H1 (cell line): ENCODE results near the gene POMP. TPM values are rescaled to one million over a fixed set of nuclear protein-coding genes. Genes with fewer than 3 reads are reported as not detected.

Experiments used
- CTCF ChIA-PET: fragments of 300-600 bp; sonication (Branson Sonifier 250); formaldehyde crosslinking; loops from one replicate; lab custom pipeline; 2021; ENCODE audit not compliant: partially characterized antibody; lab: Charles Lee
- POLR2A ChIA-PET: fragments of 300-600 bp; sonication (Branson Sonifier 250); formaldehyde crosslinking; loops from one replicate; lab custom pipeline; 2021; ENCODE audit warnings: inconsistent platforms; ENCODE audit not compliant: partially characterized antibody; lab: Charles Lee
- DNase-seq, 2 experiments: peaks; one replicate each; pipeline versions ENCODE4 v3.0.0 to v3.0.0-alpha.2; 2010 to 2022; ENCODE audit warnings: low spot score in 2 of 2, low read depth in 1 of 2, mixed read lengths in 1 of 2
- FAIRE-seq: peaks from 2 replicates; lab custom pipeline; 2011; peaks lifted over from hg19 to GRCh38; lab: Jason Lieb, UNC
- H2AFZ ChIP-seq: 2 replicates; pipeline ENCODE4 v1.8.1; 2012; ENCODE audit warnings: low read length, inconsistent platforms
- H2AK5ac ChIP-seq: 2 replicates; pipeline ENCODE4 v1.6.1; 2013; ENCODE audit warnings: low read depth, low read length
- H2BK120ac ChIP-seq: replicated peaks from 2 replicates; pipeline ENCODE3; 2013; ENCODE audit warnings: low read depth, low read length, inconsistent platforms
- H2BK12ac ChIP-seq: 2 replicates; pipeline ENCODE4 v1.6.1; 2013; ENCODE audit warnings: low read depth, low read length
- H2BK15ac ChIP-seq: 2 replicates; pipeline ENCODE4 v1.6.1; 2013; ENCODE audit warnings: low read length
- H2BK20ac ChIP-seq: 2 replicates; pipeline ENCODE4 v1.6.1; 2013; ENCODE audit warnings: low read length
- H2BK5ac ChIP-seq: 2 replicates; pipeline ENCODE4 v1.6.1; 2013; ENCODE audit warnings: low read depth, low read length
- H3K14ac ChIP-seq: 2 replicates; pipeline ENCODE4 v1.6.1; 2013; ENCODE audit warnings: inconsistent platforms; ENCODE audit not compliant: insufficient read length
- H3K18ac ChIP-seq: 2 replicates; pipeline ENCODE4 v1.6.1; 2013; ENCODE audit warnings: low read length; ENCODE audit errors: extremely low read depth
- H3K23ac ChIP-seq: 2 replicates; pipeline ENCODE4 v1.6.1; 2013; ENCODE audit warnings: inconsistent platforms; ENCODE audit not compliant: insufficient read length
- H3K23me2 ChIP-seq: 2 replicates; pipeline ENCODE4 v1.6.1; 2013; ENCODE audit warnings: low read depth, low read length
- H3K27ac ChIP-seq: 2 replicates; pipeline ENCODE4 v1.6.1; 2011; ENCODE audit warnings: low read depth, low read length, inconsistent platforms
- H3K27me3 ChIP-seq, 4 experiments: replicated peaks in 1 of 4; 1 replicate in 1 of 4; 2 replicates in 3 of 4; pipeline versions ENCODE4 v1.6.1 to v1.8.1; 2011 to 2013; ENCODE audit warnings: low read length in 3 of 4, mild to moderate bottlenecking in 3 of 4, inconsistent platforms in 2 of 4, mixed read lengths in 2 of 4, moderate library complexity in 1 of 4; ENCODE audit not compliant: control insufficient read depth in 3 of 4, insufficient read depth in 3 of 4; ENCODE audit errors: extremely low read depth in 1 of 4
- H3K36me3 ChIP-seq, 4 experiments: 2 replicates each; pipeline versions ENCODE4 v1.6.1 to v1.8.1; 2011 to 2013; ENCODE audit warnings: mild to moderate bottlenecking in 4 of 4, low read length in 3 of 4, moderate library complexity in 2 of 4, control low read depth in 1 of 4, inconsistent platforms in 1 of 4; ENCODE audit not compliant: insufficient read depth in 4 of 4, control insufficient read depth in 2 of 4
- H3K4ac ChIP-seq: replicated peaks from 2 replicates; pipeline ENCODE3; 2013; ENCODE audit warnings: low read length, low read depth, mixed read lengths, inconsistent platforms; ENCODE audit not compliant: insufficient read length
- H3K4me1 ChIP-seq, 4 experiments: replicated peaks in 1 of 4; 1 replicate in 1 of 4; 2 replicates in 3 of 4; pipeline versions ENCODE4 v1.6.1 to v1.8.1; 2011 to 2013; ENCODE audit warnings: low read length in 3 of 4, inconsistent platforms in 2 of 4, mixed read lengths in 1 of 4; ENCODE audit not compliant: insufficient read depth in 4 of 4, control insufficient read depth in 3 of 4
- H3K4me2 ChIP-seq, 2 experiments: 2 replicates each; pipeline versions ENCODE4 v1.6.1 to v1.8.1; 2011 to 2013; ENCODE audit warnings: low read depth in 2 of 2, low read length in 2 of 2, control low read depth in 1 of 2, inconsistent platforms in 1 of 2, mild to moderate bottlenecking in 1 of 2; ENCODE audit not compliant: insufficient read depth in 1 of 2
- H3K4me3 ChIP-seq, 4 experiments: fragments of 200-600, 300-600 bp in 1 of 4; sonication (generic), shearing (Covaris generic), sonication (Bioruptor Twin) in 1 of 4; 2 replicates each; pipeline versions ENCODE4 v1.5.1 to v1.8.1; 2011 to 2016; ENCODE audit warnings: low read length in 4 of 4, low read depth in 3 of 4, control low read depth in 2 of 4, inconsistent platforms in 2 of 4, mild to moderate bottlenecking in 2 of 4, mixed read lengths in 1 of 4, moderate library complexity in 1 of 4; ENCODE audit not compliant: insufficient read depth in 2 of 4; ENCODE audit errors: extremely low read depth in 1 of 4
- H3K56ac ChIP-seq: replicated peaks from 2 replicates; pipeline ENCODE3; 2013; ENCODE audit warnings: low read depth, mild to moderate bottlenecking, mixed read lengths, low read length, inconsistent platforms; ENCODE audit not compliant: insufficient read length
- H3K79me1 ChIP-seq: 2 replicates; pipeline ENCODE4 v1.6.1; 2013; ENCODE audit warnings: low read depth, low read length, control low read depth
- H3K79me2 ChIP-seq, 2 experiments: 2 replicates each; pipeline versions ENCODE4 v1.6.1 to v1.8.1; 2012 to 2013; ENCODE audit warnings: low read length in 2 of 2, mild to moderate bottlenecking in 2 of 2, inconsistent platforms in 1 of 2; ENCODE audit not compliant: insufficient read depth in 2 of 2, control insufficient read depth in 1 of 2
- H3K9ac ChIP-seq, 4 experiments: replicated peaks in 1 of 4; 1 replicate in 1 of 4; 2 replicates in 3 of 4; pipeline versions ENCODE4 v1.6.1 to v1.8.1; 2011 to 2013; ENCODE audit warnings: low read depth in 3 of 4, low read length in 3 of 4, control low read depth in 2 of 4, mild to moderate bottlenecking in 2 of 4, moderate library complexity in 2 of 4, inconsistent platforms in 1 of 4; ENCODE audit errors: extremely low read depth in 1 of 4
- H3K9me3 ChIP-seq, 2 experiments: 2 replicates each; pipeline versions ENCODE4 v1.6.1 to v1.8.1; 2012 to 2013; ENCODE audit warnings: mild to moderate bottlenecking in 2 of 2, moderate library complexity in 2 of 2, control low read depth in 1 of 2, inconsistent platforms in 1 of 2, low read depth in 1 of 2, low read length in 1 of 2, mixed read lengths in 1 of 2; ENCODE audit not compliant: insufficient read depth in 2 of 2
- H4K20me1 ChIP-seq, 2 experiments: replicated peaks in 1 of 2; 2 replicates each; pipeline versions ENCODE3 to v1.8.1; 2011 to 2013; ENCODE audit warnings: inconsistent platforms in 2 of 2, low read length in 2 of 2, mild to moderate bottlenecking in 1 of 2; ENCODE audit not compliant: insufficient read depth in 2 of 2, control insufficient read depth in 1 of 2
- H4K5ac ChIP-seq: 2 replicates; pipeline ENCODE4 v1.6.1; 2013; ENCODE audit warnings: low read length, low read depth, mixed read lengths, inconsistent platforms; ENCODE audit not compliant: insufficient read length
- H4K8ac ChIP-seq: 2 replicates; pipeline ENCODE4 v1.8.0; 2013; ENCODE audit warnings: mild to moderate bottlenecking, moderate library complexity, low read length, inconsistent platforms; ENCODE audit not compliant: insufficient read depth; ENCODE audit errors: extremely low read depth
- H4K91ac ChIP-seq: replicated peaks from 2 replicates; pipeline ENCODE3; 2013; ENCODE audit warnings: low read length, mixed read lengths, inconsistent platforms; ENCODE audit not compliant: insufficient read length
- ASH2L ChIP-seq: fragments of 200-600, 300-600 bp; sonication (generic); IDR thresholded peaks from one replicate; pipeline ENCODE4 v1.7.1; 2017; ENCODE audit warnings: low read length
- CBX5 ChIP-seq: fragments of 300-800, 300-1000 bp; sonication (generic); IDR thresholded peaks from 2 replicates; pipeline ENCODE4 v1.7.1; 2016; ENCODE audit warnings: antibody characterized with exemption, low read length, low read depth
- CHD2 ChIP-seq: IDR thresholded peaks from 2 replicates; pipeline ENCODE4 v1.6.1; 2012; ENCODE audit warnings: low read length, improper control_type of control experiment
- CTBP2 ChIP-seq: IDR thresholded peaks from 2 replicates; pipeline ENCODE4 v1.7.0; 2011; ENCODE audit warnings: borderline replicate concordance, mild to moderate bottlenecking, moderate library complexity, mixed read lengths, low read length; ENCODE audit not compliant: insufficient read depth, insufficient read length
- EGR1 ChIP-seq: IDR thresholded peaks from 2 replicates; pipeline ENCODE4 v1.6.1; 2011; ENCODE audit warnings: low read depth, low read length, borderline replicate concordance
- KDM5A ChIP-seq: fragments of 200-600 bp; IDR thresholded peaks from 2 replicates; pipeline ENCODE4 v1.7.1; 2012; ENCODE audit warnings: mild to moderate bottlenecking, low read length, inconsistent platforms, mixed read lengths
- NRF1 ChIP-seq: IDR thresholded peaks from 2 replicates; pipeline ENCODE4 v1.6.1; 2011; ENCODE audit warnings: mild to moderate bottlenecking, low read depth, low read length, improper control_type of control experiment
- POU5F1 ChIP-seq: IDR thresholded peaks from 2 replicates; pipeline ENCODE4 v1.6.1; 2011; ENCODE audit warnings: low read depth, mild to moderate bottlenecking, low read length, moderate library complexity
- RXRA ChIP-seq: IDR thresholded peaks from 2 replicates; pipeline ENCODE4 v1.6.1; 2011; ENCODE audit warnings: low read depth, mild to moderate bottlenecking, low read length, moderate library complexity; ENCODE audit not compliant: insufficient read depth
- SUZ12 ChIP-seq: fragments of 200-600 bp; sonication (generic); IDR thresholded peaks from 2 replicates; pipeline ENCODE4 v1.6.1; 2012; ENCODE audit warnings: mild to moderate bottlenecking, inconsistent platforms, low read length, moderate library complexity, mixed read lengths
- TAF1 ChIP-seq: IDR thresholded peaks from 2 replicates; pipeline ENCODE4 v1.6.1; 2011; ENCODE audit warnings: mild to moderate bottlenecking, low read depth, low read length
- TBP ChIP-seq: IDR thresholded peaks from 2 replicates; pipeline ENCODE4 v1.6.1; 2011; ENCODE audit warnings: low read depth, low read length, improper control_type of control experiment
- USF2 ChIP-seq: IDR thresholded peaks from 2 replicates; pipeline ENCODE4 v1.6.1; 2011; ENCODE audit warnings: low read length, improper control_type of control experiment
- ZNF274 ChIP-seq: IDR thresholded peaks from 2 replicates; pipeline ENCODE4 v1.7.0; 2012; ENCODE audit warnings: low read length, borderline replicate concordance; ENCODE audit errors: extremely low read depth
- WGBS, 2 experiments: shearing (Covaris generic) in 1 of 2; methylation state at CpG; one replicate each; pipeline versions ENCODE4 v1.1.6 to v1.1.7; 2013 to 2015; ENCODE audit warnings: low lambda C conversion rate in 2 of 2, mixed read lengths in 2 of 2, inconsistent platforms in 1 of 2, low coverage in 1 of 2, missing lambda C conversion rate in 1 of 2; ENCODE audit not compliant: insufficient replicate concordance in 2 of 2, insufficient coverage in 1 of 2, insufficient read length in 1 of 2; ENCODE audit errors: extremely low coverage in 1 of 2, missing lambda C conversion rate in 1 of 2; 5-methylcytosine and 5-hydroxymethylcytosine counted together
- polyA plus RNA-seq, 7 experiments: library from polyadenylated mRNA; depleted of rRNA in 3 of 7; stranded (reverse) in 5 of 7; unstranded in 2 of 7; fragments of >200 nt in 5 of 7; fragments of 200-250 nt in 2 of 7; gene quantifications; 1 replicate in 5 of 7; 2 replicates in 1 of 7; 4 replicates in 1 of 7; pipeline versions ENCODE4 v1.2.1 to v1.2.3, GENCODE V29; 2011 to 2013; ENCODE audit warnings: missing spikeins in 2 of 7, mixed read lengths in 2 of 7
- total RNA-seq: library from RNA; stranded (reverse); fragmentation: NEBNext Ultra II Directional; extraction: Animal tissue kit (Norgen Biotek cat#: 25700); gene quantifications from 2 replicates; pipeline ENCODE4 v1.2.1, GENCODE V29; 2021

Gene POMP
- total and polyA plus RNA-seq, 2 of the 8 experiments (the other 6 are each of a cell fraction or from before 2014, with no cell fraction given): 38.4 to 115 TPM

DNA sequence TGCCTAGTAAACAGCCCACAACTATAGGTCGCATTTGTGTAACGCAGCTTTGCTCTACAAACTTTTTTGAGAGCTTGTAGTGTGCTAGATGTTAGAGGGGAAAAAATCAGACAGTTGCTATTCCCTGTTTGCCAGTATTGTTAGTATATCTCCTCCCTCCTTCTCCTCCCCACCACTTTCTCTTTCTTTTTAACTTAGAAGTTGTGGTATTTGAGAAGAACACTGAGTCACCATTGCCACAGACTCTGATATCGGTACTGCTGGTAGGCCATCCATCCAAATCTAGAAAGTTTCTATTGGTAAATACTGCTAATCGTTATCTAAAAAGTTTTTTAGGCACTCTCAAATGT lies 666 bp downstream of the POMP start:
- Histone ChIP-seq H4K91ac (no peak overlapping the region), H2BK20ac (no peak overlapping the region), H3K9me3 (no peaks in the 10 kb centered on the region), H3K4me3 (peak overlapping the region; percentile 93 to 99 (median 95)), H2BK12ac (no peak overlapping the region), H2AK5ac (no peak overlapping the region), H3K27me3 (no peaks in the 10 kb centered on the region), H2BK15ac (no peak overlapping the region), H3K36me3 (peaks cover 11 to 21% (median 16%) of the 10 kb centered on the region in 4 experiments), H3K14ac (no peak overlapping the region), H3K27ac (no peak overlapping the region), H3K18ac (no peak overlapping the region), H3K79me2 (peaks cover 22 to 72% of the 10 kb centered on the region in 2 experiments), H3K4me2 (peak overlapping the region; percentile 80 to 82), H3K23me2 (no peaks in the 10 kb centered on the region), H4K8ac (no peak overlapping the region), H3K23ac (no peak overlapping the region), H4K5ac (no peak overlapping the region), H3K79me1 (peaks cover 5% of the 10 kb centered on the region), H2AFZ (no peak overlapping the region), H3K4me1 (peaks cover 3 to 12% (median 8%) of the 10 kb centered on the region in 4 experiments; a peak in 6 of 7 replicates), H3K4ac (no peak overlapping the region), H2BK5ac (peak overlapping the region; percentile 76; the same call in 1 of the 2 replicates), H2BK120ac (no peak overlapping the region), H4K20me1 (peaks cover 4 to 6% of the 10 kb centered on the region in 2 experiments), H3K56ac (no peak overlapping the region), H3K9ac (peak overlapping the region; percentile 58 to 84 (median 68))
- ChIA-PET CTCF (interaction anchor here (1.1 to 1.5 kb wide), 3 partner anchors 28 to 136 kb away, joined by 3 to 4 read pairs (median 3); no protein-coding TSS in a partner anchor), POLR2A (interaction anchor here (0.8 to 1.9 kb wide), 5 partner anchors 22 to 335 kb away, joined by 3 to 4 read pairs (median 3); partner anchors contain the start of gene FLT1)
- 37% methylated on average over 4 of the region's 4 CpGs; no CpG with 5 or more reads in 1 of the 2 experiments for WGBS, 2 experiments
- DNase-seq (no peak), FAIRE-seq (no peak)
- TF ChIP-seq USF2: no peak
- no peak for TF ChIP-seq NRF1
- no peak for TF ChIP-seq TAF1
- TF ChIP-seq CTBP2: no peak
- TF ChIP-seq CHD2: no peak
- no peak for TF ChIP-seq KDM5A
- no peak for TF ChIP-seq CBX5
- no peak for TF ChIP-seq EGR1
- TF ChIP-seq ASH2L: no peak
- no peak for TF ChIP-seq RXRA
- no peak for TF ChIP-seq TBP
- TF ChIP-seq POU5F1: no peak
- TF ChIP-seq SUZ12: no peak
- TF ChIP-seq ZNF274: no peak
